GM23338 (cell line): ENCODE measurements around the gene PDE6H. TPM values are rescaled to one million over a fixed set of nuclear protein-coding genes. Genes with fewer than 3 reads are reported as not detected.

Experiments
- ATAC-seq: fragments of 200-7000 bp; cut with Tn5 transposase; 3 replicates; pipeline ENCODE4 v1.9.1; 2020
- DNase-seq: peaks from one replicate; pipeline ENCODE4 v3.0.0-alpha.2; 2015; ENCODE audit warnings: low spot score
- H2AFZ ChIP-seq: fragments of 200-600 bp; sonication (generic); 2 replicates; pipeline ENCODE4 v1.8.0; 2016; ENCODE audit warnings: antibody characterized with exemption, mild to moderate bottlenecking, moderate library complexity
- H3F3A ChIP-seq: fragments of 200-600 bp; sonication (generic); replicated peaks from 2 replicates; pipeline ENCODE4 v1.8.0; 2017; ENCODE audit warnings: antibody characterized with exemption, mixed run types, low read depth
- H3K27ac ChIP-seq: fragments of 200-600 bp; sonication (generic); 2 replicates; pipeline ENCODE4 v1.6.1; 2016; ENCODE audit warnings: low read depth
- H3K27me3 ChIP-seq: fragments of 200-600 bp; sonication (generic); 2 replicates; pipeline ENCODE4 v1.8.0; 2016; ENCODE audit warnings: mild to moderate bottlenecking, mixed run types, moderate library complexity; ENCODE audit not compliant: insufficient read depth
- H3K36me3 ChIP-seq: fragments of 200-600 bp; sonication (generic); 2 replicates; pipeline ENCODE4 v1.8.0; 2016; ENCODE audit warnings: mild to moderate bottlenecking; ENCODE audit not compliant: insufficient read depth
- H3K4me1 ChIP-seq: fragments of 200-600 bp; sonication (generic); 2 replicates; pipeline ENCODE4 v1.8.0; 2016; ENCODE audit warnings: mild to moderate bottlenecking, moderate library complexity; ENCODE audit not compliant: insufficient read depth
- H3K4me2 ChIP-seq: fragments of 200-600 bp; sonication (generic); 2 replicates; pipeline ENCODE4 v1.7.1; 2017; ENCODE audit warnings: mixed run types
- H3K4me3 ChIP-seq: fragments of 200-600 bp; sonication (generic); 2 replicates; pipeline ENCODE4 v1.6.1; 2016; ENCODE audit warnings: mixed run types
- H3K79me2 ChIP-seq: fragments of 200-600 bp; sonication (generic); replicated peaks from 2 replicates; pipeline ENCODE4 v1.8.0; 2017; ENCODE audit warnings: mild to moderate bottlenecking; ENCODE audit not compliant: insufficient read depth
- H3K9me2 ChIP-seq: fragments of 200-600 bp; sonication (generic); 2 replicates; pipeline ENCODE4 v1.8.0; 2017; ENCODE audit not compliant: insufficient read depth
- H4K20me1 ChIP-seq: fragments of 200-600 bp; sonication (generic); replicated peaks from 2 replicates; pipeline ENCODE4 v1.8.0; 2017; ENCODE audit warnings: mild to moderate bottlenecking; ENCODE audit not compliant: insufficient read depth
- H3K27ac Mint-ChIP-seq: 2 replicates; pipeline ENCODE4 v1.8.0; 2020; ENCODE audit warnings: inconsistent platforms, mild to moderate bottlenecking, moderate library complexity, mixed read lengths
- H3K27me3 Mint-ChIP-seq: 3 replicates; pipeline ENCODE4 v1.8.0; 2022; ENCODE audit warnings: low read depth, mild to moderate bottlenecking, moderate library complexity, mixed read lengths, inconsistent platforms; ENCODE audit not compliant: insufficient read depth, poor library complexity
- H3K36me3 Mint-ChIP-seq: 3 replicates; pipeline ENCODE4 v1.8.0; 2021; ENCODE audit warnings: low read depth, mild to moderate bottlenecking, inconsistent platforms, moderate library complexity, mixed read lengths
- H3K4me1 Mint-ChIP-seq: 3 replicates; pipeline ENCODE4 v1.8.0; 2020; ENCODE audit warnings: mild to moderate bottlenecking, inconsistent platforms, mixed read lengths
- H3K4me3 Mint-ChIP-seq: 3 replicates; pipeline ENCODE4 v1.8.0; 2021; ENCODE audit warnings: moderate library complexity, mild to moderate bottlenecking, inconsistent platforms, mixed read lengths
- H3K9me3 Mint-ChIP-seq: 3 replicates; pipeline ENCODE4 v1.8.0; 2020; ENCODE audit warnings: moderate library complexity, mild to moderate bottlenecking, inconsistent platforms, mixed read lengths
- CTCF ChIP-seq, 2 experiments: fragments of 200-600 bp in 1 of 2; sonication (generic) in 1 of 2; conservative IDR thresholded peaks; 2 replicates each; pipeline versions ENCODE4 v1.5.1 to v1.6.1; 2016 to 2017; ENCODE audit warnings: antibody characterized with exemption in 2 of 2, low read depth in 2 of 2, mild to moderate bottlenecking in 2 of 2, moderate library complexity in 1 of 2
- ETS1 ChIP-seq: IDR thresholded peaks from 2 replicates; pipeline ENCODE4 v1.6.1; 2016; ENCODE audit warnings: antibody characterized with exemption
- EZH2phosphoT487 ChIP-seq: fragments of 200-600 bp; sonication (generic); IDR thresholded peaks from one replicate; pipeline ENCODE4 v1.8.1; 2018; ENCODE audit warnings: antibody characterized with exemption; ENCODE audit not compliant: unreplicated experiment
- JUNB ChIP-seq: IDR thresholded peaks from one replicate; pipeline ENCODE4 v1.6.1; 2016; ENCODE audit warnings: antibody characterized with exemption; ENCODE audit not compliant: unreplicated experiment
- ZNF114 ChIP-seq: fragments of 250-450 bp; sonication (Bioruptor Pico); IDR thresholded peaks from 2 replicates; pipeline ENCODE4 v1.5.0; 2020; ENCODE audit warnings: mild to moderate bottlenecking, moderate library complexity
- ZNF462 ChIP-seq: fragments of 250-450 bp; sonication (Bioruptor Pico); IDR thresholded peaks from 2 replicates; pipeline ENCODE4 v1.5.0; 2020; ENCODE audit warnings: mild to moderate bottlenecking, moderate library complexity
- polyA plus RNA-seq: library from polyadenylated mRNA; unstranded; fragments of >200 nt; fragmentation: Nextera tagmentation; extraction: Ambion mirVana; gene quantifications from 2 replicates; pipeline ENCODE4 v1.2.1, GENCODE V29; 2016
- total RNA-seq: library from RNA; depleted of rRNA; stranded (reverse); fragments of >200 nt; shearing (Covaris generic); gene quantifications from 2 replicates; pipeline ENCODE4 v1.2.3, GENCODE V29; 2014

PDE6H gene
- total and polyA plus RNA-seq, 2 experiments from 2014 or later: not detected

GRCh38 chr12:14994610-14995009, 21.8 kb downstream of the PDE6H start:
- Mint-ChIP-seq H3K36me3 (no peaks in the 10 kb centered on the region), H3K27me3 (no peaks in the 10 kb centered on the region), H3K4me1 (no peaks in the 10 kb centered on the region), H3K27ac (no peak overlapping the region), H3K9me3 (no peaks in the 10 kb centered on the region; the same call in 2 of the 3 replicates), H3K4me3 (no peak overlapping the region)
- no peaks in the 10 kb centered on the region for H3K79me2 ChIP-seq
- no peak overlapping the region for H3K27ac ChIP-seq
- no peaks in the 10 kb centered on the region for H3K27me3 ChIP-seq
- H3K9me2 ChIP-seq: no peaks in the 10 kb centered on the region
- no peak for TF ChIP-seq ETS1
- H3K36me3 ChIP-seq: no peaks in the 10 kb centered on the region
- H2AFZ ChIP-seq: no peak overlapping the region
- H3F3A ChIP-seq: no peaks in the 10 kb centered on the region
- DNase-seq (no peak), ATAC-seq (no peak)
- no peaks in the 10 kb centered on the region for H3K4me1 ChIP-seq
- H4K20me1 ChIP-seq: no peaks in the 10 kb centered on the region
- no peak overlapping the region for H3K4me3 ChIP-seq
- no peak overlapping the region for H3K4me2 ChIP-seq

- ATAC-seq: no peak
- Mint-ChIP-seq H3K27me3 (no peaks in the 10 kb centered on the region), H3K36me3 (no peaks in the 10 kb centered on the region), H3K9me3 (no peaks in the 10 kb centered on the region), H3K4me1 (no peaks in the 10 kb centered on the region), H3K27ac (0 out of 2 replicates have a peak overlapping the region, but pooled peaks have one; percentile 1), H3K4me3 (no peak overlapping the region)
- no peaks in the 10 kb centered on the region for H3K4me1 ChIP-seq
- no peak overlapping the region for H3K27ac ChIP-seq
- no peak overlapping the region for H3K4me2 ChIP-seq
- 0 out of 2 replicates have a peak overlapping the region, but pooled peaks have one; percentile 33 for H2AFZ ChIP-seq
- TF ChIP-seq ZNF114 (no peak), CTCF (conservative IDR thresholded peaks at IDR 0.05; ENCODE audit: low read depth in 2 of 2) (peak in 1 of 2 experiments; percentile 78; a peak in 3 of 4 replicates), ZNF462 (CRISPR knock-in tag) (no peak), EZH2phosphoT487 (no peak), JUNB (no peak)
- no peaks in the 10 kb centered on the region for H3K27me3 ChIP-seq
- H3K36me3 ChIP-seq: no peaks in the 10 kb centered on the region
- H4K20me1 ChIP-seq: no peaks in the 10 kb centered on the region
- peak; percentile 62 for DNase-seq
- H3K4me3 ChIP-seq: no peak overlapping the region
- no peaks in the 10 kb centered on the region for H3K79me2 ChIP-seq
- no peaks in the 10 kb centered on the region for H3K9me2 ChIP-seq
- H3F3A ChIP-seq: no peaks in the 10 kb centered on the region
Observed at GRCh38 chr12:14995583-14996425, 23.0 kb downstream of the PDE6H start.
